ENCODE results near the gene TANGO6.
A peak's percentile ranks its signal among the peaks of the same experiment; 100 is the strongest.

Gene TANGO6

DNA sequence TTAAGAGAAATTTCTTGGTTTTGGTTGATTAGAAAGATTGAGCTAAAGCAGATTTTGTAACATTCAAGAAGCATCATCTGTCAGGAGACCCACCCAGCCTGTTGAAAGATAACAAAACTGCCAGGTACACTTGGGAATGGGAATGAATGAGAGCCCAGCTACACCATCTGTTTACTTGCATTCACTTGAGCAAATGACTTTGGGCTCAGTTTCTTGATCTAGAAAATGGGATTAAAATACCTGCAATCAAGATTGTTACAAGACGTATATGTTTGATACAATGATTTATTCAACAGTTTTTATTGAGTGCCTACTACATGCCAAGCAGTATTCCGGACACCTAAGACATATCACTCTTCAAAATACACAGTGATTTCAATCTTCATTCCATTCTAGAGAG is 185.8 kb downstream of the TANGO6 start:
- TF ChIP-seq CTCF (conservative IDR thresholded peaks at IDR 0.05; ENCODE audit: control insufficient read depth, insufficient read depth, low read depth, low read length), result no peak
- no peak for DNase-seq (ENCODE audit: low read depth)
- H3K4me3 ChIP-seq (ENCODE audit: control insufficient read depth, low read depth, low read length), result no peak overlapping the region

DNA sequence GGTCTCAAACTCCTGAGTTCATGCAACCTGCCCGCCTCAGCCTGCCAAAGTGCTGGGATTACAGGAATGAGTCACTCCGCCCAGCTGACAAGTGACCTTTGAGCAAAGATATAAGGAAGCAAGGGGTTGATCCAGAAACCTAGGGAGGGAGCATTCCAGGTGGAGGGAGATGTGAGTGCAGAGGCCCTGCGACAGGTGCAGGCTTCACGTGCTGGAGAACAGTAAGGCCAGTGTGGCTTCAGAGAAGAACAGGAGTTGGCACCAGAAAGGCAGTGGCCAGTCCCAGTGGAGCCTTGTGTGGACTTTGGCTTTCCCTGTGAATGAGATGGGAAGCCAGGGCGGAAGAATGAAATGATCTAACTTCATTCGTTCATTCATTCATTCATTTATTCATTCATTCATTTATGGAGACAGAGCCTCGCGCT is 188.6 kb downstream of the TANGO6 start:
- no peak for TF ChIP-seq CTCF (conservative IDR thresholded peaks at IDR 0.05; ENCODE audit: control insufficient read depth, insufficient read depth, low read depth, low read length)
- DNase-seq (ENCODE audit: low read depth), result peak; percentile 19
- no peak overlapping the region for H3K4me3 ChIP-seq (ENCODE audit: control insufficient read depth, low read depth, low read length)

- no peak for DNase-seq (ENCODE audit: low read depth)
- no peak overlapping the region for H3K4me3 ChIP-seq (ENCODE audit: control insufficient read depth, low read depth, low read length)
- TF ChIP-seq CTCF (conservative IDR thresholded peaks at IDR 0.05; ENCODE audit: control insufficient read depth, insufficient read depth, low read depth, low read length), result no peak
These were observed 190.0 kb downstream of the TANGO6 start for GRCh38 chr16:69033151-69033949.

- no peak overlapping the region for H3K4me3 ChIP-seq (ENCODE audit: control insufficient read depth, low read depth, low read length)
- no peak for DNase-seq (ENCODE audit: low read depth)
- no peak for TF ChIP-seq CTCF (conservative IDR thresholded peaks at IDR 0.05; ENCODE audit: control insufficient read depth, insufficient read depth, low read depth, low read length)
These were observed 192.0 kb downstream of the TANGO6 start for GRCh38 chr16:69035375-69035774.

- no peak for TF ChIP-seq CTCF (conservative IDR thresholded peaks at IDR 0.05; ENCODE audit: control insufficient read depth, insufficient read depth, low read depth, low read length)
- no peak overlapping the region for H3K4me3 ChIP-seq (ENCODE audit: control insufficient read depth, low read depth, low read length)
- DNase-seq (ENCODE audit: low read depth), result no peak
These were observed 193.2 kb downstream of the TANGO6 start for GRCh38 chr16:69036399-69037091.

DNA sequence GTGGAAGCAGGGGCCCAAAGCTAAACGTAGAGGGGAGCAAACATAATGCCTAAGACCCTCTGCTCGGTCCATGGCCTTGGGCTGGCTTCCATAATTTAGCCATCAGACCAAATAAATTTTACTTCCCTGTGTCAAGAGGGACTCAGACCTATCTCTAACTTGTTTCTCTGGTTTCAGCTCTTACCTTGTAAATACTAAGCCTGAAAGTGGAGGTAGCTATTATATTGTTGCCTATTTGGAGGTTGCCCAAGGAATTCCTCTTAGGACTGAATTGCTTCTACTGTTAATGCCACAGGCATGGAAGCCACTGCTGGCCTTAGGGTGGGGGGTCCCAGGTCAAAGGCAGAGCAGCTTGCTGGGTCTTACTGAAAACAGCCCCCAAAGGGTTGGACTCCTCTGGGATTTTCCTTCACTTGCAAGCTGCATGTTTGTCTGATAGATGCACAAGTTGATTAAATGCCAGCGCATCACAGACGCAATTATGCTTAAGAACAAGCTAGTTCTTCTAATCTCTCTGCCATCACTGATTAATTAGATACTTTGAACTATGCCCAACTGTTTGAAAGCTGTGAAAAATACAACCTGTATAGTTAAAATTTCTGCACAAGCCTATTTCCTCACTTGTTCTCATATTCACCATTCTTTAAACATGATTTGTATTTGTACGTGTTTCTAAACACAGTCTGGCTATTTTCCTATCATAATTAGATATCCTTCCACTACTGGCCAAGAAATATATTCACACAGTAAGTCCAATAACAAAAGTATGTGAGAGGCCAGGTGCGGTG is 194.2 kb downstream of the TANGO6 start:
- no peak for DNase-seq (ENCODE audit: low read depth)
- H3K4me3 ChIP-seq (ENCODE audit: control insufficient read depth, low read depth, low read length), result no peak overlapping the region
- no peak for TF ChIP-seq CTCF (conservative IDR thresholded peaks at IDR 0.05; ENCODE audit: control insufficient read depth, insufficient read depth, low read depth, low read length)
